HCT116 (cell line): Measurements from ENCODE around the gene CDH13.

Experiments used
- CEBPB ChIP-seq: IDR thresholded peaks from 2 replicates; pipeline ENCODE4 v1.6.1; 2012; ENCODE audit warnings: low read depth
- CTCF ChIP-seq, 3 experiments: fragments of 200-600 bp in 1 of 3; sonication (generic) in 1 of 3; IDR thresholded peaks in 2 of 3; conservative IDR thresholded peaks in 1 of 3; 2 replicates each; pipeline ENCODE4 v1.5.1; 2012 to 2017; ENCODE audit warnings: low read depth in 2 of 3, low read length in 2 of 3, antibody characterized with exemption in 1 of 3, borderline replicate concordance in 1 of 3, control low read depth in 1 of 3, mild to moderate bottlenecking in 1 of 3, mixed read lengths in 1 of 3, mixed run types in 1 of 3, moderate library complexity in 1 of 3; ENCODE audit not compliant: insufficient read depth in 1 of 3
- MAX ChIP-seq: IDR thresholded peaks from 2 replicates; pipeline ENCODE4 v1.6.1; 2012
- RAD21 ChIP-seq: IDR thresholded peaks from 2 replicates; pipeline ENCODE4 v1.6.1; 2012; ENCODE audit warnings: low read depth, mild to moderate bottlenecking

DNA sequence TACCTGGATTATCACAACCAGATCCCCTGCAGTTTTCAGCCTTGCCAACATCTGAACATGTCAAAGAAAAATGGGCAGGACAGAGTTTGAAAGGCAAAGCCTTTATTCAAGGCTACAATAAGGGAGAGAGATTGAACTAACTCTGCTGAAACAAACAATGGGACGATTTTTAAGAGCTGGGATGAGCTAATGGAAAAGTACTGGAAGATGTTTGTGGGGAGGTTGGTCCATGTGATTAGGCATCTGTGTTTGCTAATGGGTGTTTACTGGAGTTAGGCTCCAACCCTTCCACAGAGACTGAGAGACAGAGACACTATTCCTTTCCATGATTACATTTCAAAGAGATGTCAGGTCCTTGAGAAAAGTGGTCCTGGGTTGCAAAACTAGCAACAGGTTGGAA is 1146.0 kb downstream of the CDH13 start:
- TF ChIP-seq MAX (no peak), CTCF (IDR thresholded peaks at IDR 0.05 in 2 of 3, conservative IDR thresholded peaks at IDR 0.05 in 1 of 3; ENCODE audit: borderline replicate concordance in 1 of 3, insufficient read depth in 1 of 3, low read depth in 2 of 3, low read length in 2 of 3) (no peak), CEBPB (no peak), RAD21 (no peak)
